K562 (cell line): ENCODE results near the gene GRIN1. TPM values are rescaled to one million over a fixed set of nuclear protein-coding genes. Genes with fewer than 3 reads are reported as not detected.

Experiments
- BACH1 ChIP-seq: fragments of 200-800 bp; sonication (Bioruptor generic); IDR thresholded peaks from 2 replicates; pipeline ENCODE4 v1.6.1; 2016; ENCODE audit warnings: missing genetic modification characterization, missing compliant biosample characterization
- CAMTA2 ChIP-seq: fragments of 250-450 bp; sonication (Bioruptor Pico); conservative IDR thresholded peaks from 2 replicates; pipeline ENCODE4 v1.5.1; 2022
- EZH2 ChIP-seq: IDR thresholded peaks from 2 replicates; pipeline ENCODE4 v1.6.1; 2012; ENCODE audit warnings: low read depth, mild to moderate bottlenecking, inconsistent platforms, low read length, borderline replicate concordance
- FOS ChIP-seq: IDR thresholded peaks from 3 replicates; pipeline ENCODE4 v1.6.1; 2011; ENCODE audit not compliant: insufficient read length; ENCODE audit errors: extremely low read depth
- KAT7 ChIP-seq: sonication (generic); formaldehyde crosslinking; IDR thresholded peaks from 2 replicates; pipeline ENCODE4 v1.8.0; 2022; ENCODE audit warnings: missing genetic modification reagents, mild to moderate bottlenecking, borderline replicate concordance
- KDM1A ChIP-seq, 2 experiments: fragments of 450-650 bp; IDR thresholded peaks; 2 replicates each; pipeline ENCODE4 v1.6.1; 2016; ENCODE audit warnings: mild to moderate bottlenecking in 2 of 2
- L3MBTL2 ChIP-seq: fragments of 450-650 bp; IDR thresholded peaks from 2 replicates; pipeline ENCODE4 v1.6.1; 2016; ENCODE audit warnings: mild to moderate bottlenecking, moderate library complexity
- NFIC ChIP-seq: fragments of 450-650 bp; IDR thresholded peaks from 2 replicates; pipeline ENCODE4 v1.6.1; 2017; ENCODE audit warnings: mild to moderate bottlenecking, inconsistent platforms
- NR1H2 ChIP-seq: sonication (generic); formaldehyde crosslinking; IDR thresholded peaks from 2 replicates; pipeline ENCODE4 v1.4.0; 2020; ENCODE audit warnings: mild to moderate bottlenecking, missing genetic modification reagents
- NRF1 ChIP-seq, 2 experiments: fragments of 450-650 bp; IDR thresholded peaks in 1 of 2; conservative IDR thresholded peaks in 1 of 2; 2 replicates each; pipeline ENCODE4 v1.6.1; 2014; ENCODE audit warnings: mild to moderate bottlenecking in 2 of 2
- PTTG1 ChIP-seq: fragments of 450-650 bp; IDR thresholded peaks from 2 replicates; pipeline ENCODE4 v1.6.1; 2016; ENCODE audit warnings: low read depth, mild to moderate bottlenecking, missing genetic modification characterization, missing compliant biosample characterization
- TOE1 ChIP-seq, 2 experiments: fragments of 450-650 bp in 1 of 2; sonication (generic) in 1 of 2; formaldehyde crosslinking in 1 of 2; IDR thresholded peaks; 2 replicates each; pipeline versions ENCODE4 v1.7.1 to v1.8.0; 2016 to 2022; ENCODE audit warnings: borderline replicate concordance in 2 of 2, mild to moderate bottlenecking in 2 of 2, antibody characterized with exemption in 1 of 2, inconsistent platforms in 1 of 2, low read depth in 1 of 2, missing genetic modification reagents in 1 of 2, moderate library complexity in 1 of 2
- ZNF12 ChIP-seq: sonication (generic); formaldehyde crosslinking; IDR thresholded peaks from 2 replicates; pipeline ENCODE4 v1.4.0; 2020; ENCODE audit warnings: mild to moderate bottlenecking, missing genetic modification reagents
- ZNF253 ChIP-seq: fragments of 250-450 bp; sonication (Bioruptor Pico); conservative IDR thresholded peaks from 2 replicates; pipeline ENCODE4 v1.6.1; 2021; ENCODE audit warnings: mild to moderate bottlenecking
- polyA plus RNA-seq, 8 experiments: library from polyadenylated mRNA; depleted of rRNA in 4 of 8; stranded (reverse) in 5 of 8; unstranded in 3 of 8; fragments of >200 nt; fragmentation: Nextera tagmentation in 2 of 8; fragmentation: Illumina TruSeq in 1 of 8; extraction: Ambion mirVana in 2 of 8; extraction: Trizol in 1 of 8; gene quantifications; 2 replicates each; pipeline versions ENCODE4 v1.2.1 to v1.2.3, GENCODE V29; 2011 to 2014; ENCODE audit warnings: inconsistent platforms in 1 of 8, missing spikeins in 1 of 8
- total RNA-seq, 7 experiments: library from RNA; depleted of rRNA in 6 of 7; stranded (reverse); fragments of >200 nt in 6 of 7; fragmentation: Illumina TruSeq in 2 of 7; extraction: Trizol in 2 of 7; gene quantifications; 2 replicates each; pipeline versions ENCODE4 v1.2.1 to v1.2.3, GENCODE V29; 2011 to 2021; ENCODE audit warnings: low replicate concordance in 1 of 7
- TF ChIP-seq, protein P1 (sequence below), 2 experiments: fragments of 200-800 bp in 1 of 2; sonication (Bioruptor generic) in 1 of 2; sonication (generic) in 1 of 2; formaldehyde crosslinking in 1 of 2; IDR thresholded peaks in 1 of 2; conservative IDR thresholded peaks in 1 of 2; 2 replicates each; pipeline versions ENCODE4 v1.5.0 to v1.6.1; 2016 to 2020; ENCODE audit warnings: missing compliant biosample characterization in 1 of 2, missing genetic modification characterization in 1 of 2, missing genetic modification reagents in 1 of 2
- TF ChIP-seq, protein P2 (sequence below): fragments of 250-450 bp; sonication (Bioruptor Pico); IDR thresholded peaks from 2 replicates; pipeline ENCODE4 v1.5.1; 2021; ENCODE audit warnings: mild to moderate bottlenecking
- TF ChIP-seq, protein P3 (sequence below): sonication (generic); formaldehyde crosslinking; IDR thresholded peaks from 2 replicates; pipeline ENCODE4 v1.8.1; 2023; ENCODE audit warnings: mild to moderate bottlenecking, missing genetic modification reagents
- TF ChIP-seq, protein P4 (sequence below): sonication (generic); formaldehyde crosslinking; IDR thresholded peaks from 2 replicates; pipeline ENCODE4 v1.8.0; 2022; ENCODE audit warnings: missing genetic modification reagents, mild to moderate bottlenecking, borderline replicate concordance
- TF ChIP-seq, protein P5 (sequence below): fragments of 250-450 bp; sonication (Bioruptor Pico); IDR thresholded peaks from 2 replicates; pipeline ENCODE4 v1.8.0; 2022; ENCODE audit warnings: inconsistent platforms, mild to moderate bottlenecking, moderate library complexity, borderline replicate concordance

The GRIN1 gene
- total and polyA plus RNA-seq, 9 of the 15 experiments (the other 6 are each of a cell fraction or from before 2014, with no cell fraction given) = 0.03 to 0.35 (median 0.16) TPM; not detected in 6

DNA sequence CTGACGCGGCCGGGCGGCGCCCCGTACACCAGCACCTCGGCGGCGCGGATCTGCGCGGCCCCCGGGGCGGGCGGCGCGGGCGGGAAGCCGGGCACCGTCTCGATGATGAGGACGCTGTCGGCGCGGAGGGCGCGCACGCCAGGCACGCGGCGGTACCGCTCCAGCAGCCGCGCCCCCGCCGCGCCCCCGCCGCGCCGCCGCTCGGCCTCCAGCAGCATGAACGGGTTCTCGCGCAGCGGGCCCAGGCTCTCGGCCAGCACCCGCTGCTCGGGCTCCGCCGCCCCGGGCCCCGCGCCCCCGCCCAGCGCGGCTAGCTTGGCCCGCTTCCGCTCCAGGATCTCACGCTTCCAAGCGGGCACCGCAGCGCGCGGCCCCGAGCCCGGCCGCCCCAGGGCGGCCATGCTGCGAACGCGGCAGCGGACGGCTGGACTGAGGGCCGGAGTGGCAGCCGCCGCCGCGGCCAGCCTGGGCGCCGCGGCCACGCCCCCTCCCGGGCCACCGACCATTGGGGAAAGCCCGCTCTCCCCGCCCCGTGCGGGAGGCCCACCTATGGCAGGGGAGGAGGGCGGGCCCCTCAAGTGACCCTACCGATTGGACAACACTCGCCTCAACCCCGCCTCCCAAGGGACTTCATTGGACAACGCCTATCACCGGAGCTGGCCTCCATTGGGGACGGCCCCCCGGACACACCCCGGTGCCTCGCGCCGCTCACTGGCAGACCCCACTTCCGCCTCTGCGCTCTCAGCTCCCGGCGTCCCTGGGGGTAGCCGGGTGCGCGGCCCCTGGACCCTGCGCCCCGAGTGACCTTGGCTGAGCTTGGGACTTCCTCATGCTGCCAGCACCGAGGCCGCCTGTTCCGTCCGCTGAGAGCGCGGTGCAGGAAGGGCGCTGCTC is 61.6 kb downstream of the GRIN1 start, which contains the start of gene TPRN (continued):
- TF ChIP-seq, protein P1, sequence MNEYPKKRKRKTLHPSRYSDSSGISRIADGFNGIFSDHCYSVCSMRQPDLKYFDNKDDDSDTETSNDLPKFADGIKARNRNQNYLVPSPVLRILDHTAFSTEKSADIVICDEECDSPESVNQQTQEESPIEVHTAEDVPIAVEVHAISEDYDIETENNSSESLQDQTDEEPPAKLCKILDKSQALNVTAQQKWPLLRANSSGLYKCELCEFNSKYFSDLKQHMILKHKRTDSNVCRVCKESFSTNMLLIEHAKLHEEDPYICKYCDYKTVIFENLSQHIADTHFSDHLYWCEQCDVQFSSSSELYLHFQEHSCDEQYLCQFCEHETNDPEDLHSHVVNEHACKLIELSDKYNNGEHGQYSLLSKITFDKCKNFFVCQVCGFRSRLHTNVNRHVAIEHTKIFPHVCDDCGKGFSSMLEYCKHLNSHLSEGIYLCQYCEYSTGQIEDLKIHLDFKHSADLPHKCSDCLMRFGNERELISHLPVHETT (CRISPR knock-in tag; conservative IDR thresholded peaks at IDR 0.05 in 1 of 2, IDR thresholded peaks at IDR 0.05 in 1 of 2) = peak in 1 of 2 experiments; percentile 91; a peak in 2 of 4 replicates
- TF ChIP-seq PTTG1 (tag) (no peak), TOE1 (IDR thresholded peaks at IDR 0.05; ENCODE audit: borderline replicate concordance) (no peak), TOE1 (CRISPR knock-in tag; IDR thresholded peaks at IDR 0.05; ENCODE audit: borderline replicate concordance, low read depth) (no peak), CAMTA2 (CRISPR knock-in tag) (no peak), NRF1 (conservative IDR thresholded peaks at IDR 0.05 in 1 of 2, IDR thresholded peaks at IDR 0.05 in 1 of 2) (peak; percentile 88 to 90), L3MBTL2 (peak; percentile 70; the same call in 1 of the 2 replicates), NR1H2 (CRISPR knock-in tag) (no peak), NFIC (no peak), FOS (peak; percentile 97), KDM1A (IDR thresholded peaks at IDR 0.05) (no peak), KAT7 (CRISPR knock-in tag) (peak; percentile 79; the same call in 1 of the 2 replicates), ZNF12 (no peak), EZH2 (no peak), ZNF253 (CRISPR knock-in tag) (no peak), BACH1 (no peak)
- TF ChIP-seq, protein P2, sequence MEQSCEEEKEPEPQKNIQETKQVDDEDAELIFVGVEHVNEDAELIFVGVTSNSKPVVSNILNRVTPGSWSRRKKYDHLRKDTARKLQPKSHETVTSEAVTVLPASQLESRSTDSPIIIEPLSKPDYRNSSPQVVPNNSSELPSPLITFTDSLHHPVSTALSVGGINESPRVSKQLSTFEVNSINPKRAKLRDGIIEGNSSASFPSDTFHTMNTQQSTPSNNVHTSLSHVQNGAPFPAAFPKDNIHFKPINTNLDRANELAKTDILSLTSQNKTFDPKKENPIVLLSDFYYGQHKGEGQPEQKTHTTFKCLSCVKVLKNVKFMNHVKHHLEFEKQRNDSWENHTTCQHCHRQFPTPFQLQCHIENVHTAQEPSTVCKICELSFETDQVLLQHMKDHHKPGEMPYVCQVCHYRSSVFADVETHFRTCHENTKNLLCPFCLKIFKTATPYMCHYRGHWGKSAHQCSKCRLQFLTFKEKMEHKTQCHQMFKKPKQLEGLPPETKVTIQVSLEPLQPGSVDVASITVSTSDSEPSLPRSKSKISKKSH (CRISPR knock-in tag) = no peak
- TF ChIP-seq, protein P3, sequence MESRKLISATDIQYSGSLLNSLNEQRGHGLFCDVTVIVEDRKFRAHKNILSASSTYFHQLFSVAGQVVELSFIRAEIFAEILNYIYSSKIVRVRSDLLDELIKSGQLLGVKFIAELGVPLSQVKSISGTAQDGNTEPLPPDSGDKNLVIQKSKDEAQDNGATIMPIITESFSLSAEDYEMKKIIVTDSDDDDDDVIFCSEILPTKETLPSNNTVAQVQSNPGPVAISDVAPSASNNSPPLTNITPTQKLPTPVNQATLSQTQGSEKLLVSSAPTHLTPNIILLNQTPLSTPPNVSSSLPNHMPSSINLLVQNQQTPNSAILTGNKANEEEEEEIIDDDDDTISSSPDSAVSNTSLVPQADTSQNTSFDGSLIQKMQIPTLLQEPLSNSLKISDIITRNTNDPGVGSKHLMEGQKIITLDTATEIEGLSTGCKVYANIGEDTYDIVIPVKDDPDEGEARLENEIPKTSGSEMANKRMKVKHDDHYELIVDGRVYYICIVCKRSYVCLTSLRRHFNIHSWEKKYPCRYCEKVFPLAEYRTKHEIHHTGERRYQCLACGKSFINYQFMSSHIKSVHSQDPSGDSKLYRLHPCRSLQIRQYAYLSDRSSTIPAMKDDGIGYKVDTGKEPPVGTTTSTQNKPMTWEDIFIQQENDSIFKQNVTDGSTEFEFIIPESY (CRISPR knock-in tag) = no peak; the same call in 1 of the 2 replicates
- TF ChIP-seq, protein P4, sequence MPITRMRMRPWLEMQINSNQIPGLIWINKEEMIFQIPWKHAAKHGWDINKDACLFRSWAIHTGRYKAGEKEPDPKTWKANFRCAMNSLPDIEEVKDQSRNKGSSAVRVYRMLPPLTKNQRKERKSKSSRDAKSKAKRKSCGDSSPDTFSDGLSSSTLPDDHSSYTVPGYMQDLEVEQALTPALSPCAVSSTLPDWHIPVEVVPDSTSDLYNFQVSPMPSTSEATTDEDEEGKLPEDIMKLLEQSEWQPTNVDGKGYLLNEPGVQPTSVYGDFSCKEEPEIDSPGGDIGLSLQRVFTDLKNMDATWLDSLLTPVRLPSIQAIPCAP = no peak
- TF ChIP-seq, protein P5, sequence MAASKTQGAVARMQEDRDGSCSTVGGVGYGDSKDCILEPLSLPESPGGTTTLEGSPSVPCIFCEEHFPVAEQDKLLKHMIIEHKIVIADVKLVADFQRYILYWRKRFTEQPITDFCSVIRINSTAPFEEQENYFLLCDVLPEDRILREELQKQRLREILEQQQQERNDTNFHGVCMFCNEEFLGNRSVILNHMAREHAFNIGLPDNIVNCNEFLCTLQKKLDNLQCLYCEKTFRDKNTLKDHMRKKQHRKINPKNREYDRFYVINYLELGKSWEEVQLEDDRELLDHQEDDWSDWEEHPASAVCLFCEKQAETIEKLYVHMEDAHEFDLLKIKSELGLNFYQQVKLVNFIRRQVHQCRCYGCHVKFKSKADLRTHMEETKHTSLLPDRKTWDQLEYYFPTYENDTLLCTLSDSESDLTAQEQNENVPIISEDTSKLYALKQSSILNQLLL (CRISPR knock-in tag) = no peak
